Measurements from ENCODE around the gene ZMIZ1. TPM values are rescaled to one million over a fixed set of nuclear protein-coding genes. Genes with fewer than 3 reads are reported as not detected.

Gene ZMIZ1
- total RNA-seq, 1 donor from 2014 or later: 6.3 TPM

GRCh38 chr10:79045566-79046175, 23.1 kb upstream of the ZMIZ1 start:
- no peak for FAIRE-seq
- TF ChIP-seq CTCF (IDR thresholded peaks at IDR 0.05; ENCODE audit: insufficient read depth, low read length, severe bottlenecking): no peak
- no peak for DNase-seq (ENCODE audit: low read depth)
- Histone ChIP-seq H3K36me3 (ENCODE audit: control insufficient read depth, insufficient read depth, low read length) (no peaks in the 10 kb centered on the region), H3K27me3 (ENCODE audit: control insufficient read depth, insufficient read depth, low read length) (no peaks in the 10 kb centered on the region), H3K4me3 (ENCODE audit: low read depth, low read length) (no peak overlapping the region)

- DNase-seq (ENCODE audit: low read depth) (no peak), FAIRE-seq (no peak)
- TF ChIP-seq CTCF (IDR thresholded peaks at IDR 0.05; ENCODE audit: insufficient read depth, low read length, severe bottlenecking): no peak
- H3K4me3 ChIP-seq (ENCODE audit: low read depth, low read length): no peak overlapping the region
- no peaks in the 10 kb centered on the region for H3K27me3 ChIP-seq (ENCODE audit: control insufficient read depth, insufficient read depth, low read length)
- no peaks in the 10 kb centered on the region for H3K36me3 ChIP-seq (ENCODE audit: control insufficient read depth, insufficient read depth, low read length)
Measured at GRCh38 chr10:79046326-79046725, 22.4 kb upstream of the ZMIZ1 start.

- no peak for TF ChIP-seq CTCF (IDR thresholded peaks at IDR 0.05; ENCODE audit: insufficient read depth, low read length, severe bottlenecking)
- no peak for FAIRE-seq
- Histone ChIP-seq H3K27me3 (ENCODE audit: control insufficient read depth, insufficient read depth, low read length) (no peaks in the 10 kb centered on the region), H3K4me3 (ENCODE audit: low read depth, low read length) (no peak overlapping the region), H3K36me3 (ENCODE audit: control insufficient read depth, insufficient read depth, low read length) (no peaks in the 10 kb centered on the region)
- DNase-seq (ENCODE audit: low read depth): no peak
Measured at GRCh38 chr10:79046741-79047583, 21.8 kb upstream of the ZMIZ1 start.

- FAIRE-seq (no peak), DNase-seq (ENCODE audit: low read depth) (no peak)
- no peaks in the 10 kb centered on the region for H3K27me3 ChIP-seq (ENCODE audit: control insufficient read depth, insufficient read depth, low read length)
- no peak overlapping the region for H3K4me3 ChIP-seq (ENCODE audit: low read depth, low read length)
- TF ChIP-seq CTCF (IDR thresholded peaks at IDR 0.05; ENCODE audit: insufficient read depth, low read length, severe bottlenecking): no peak
- no peaks in the 10 kb centered on the region for H3K36me3 ChIP-seq (ENCODE audit: control insufficient read depth, insufficient read depth, low read length)
Measured at GRCh38 chr10:79047584-79047874, 21.2 kb upstream of the ZMIZ1 start.

GRCh38 chr10:79047875-79048638, 20.7 kb upstream of the ZMIZ1 start:
- no peak overlapping the region for H3K4me3 ChIP-seq (ENCODE audit: low read depth, low read length)
- H3K27me3 ChIP-seq (ENCODE audit: control insufficient read depth, insufficient read depth, low read length): no peaks in the 10 kb centered on the region
- TF ChIP-seq CTCF (IDR thresholded peaks at IDR 0.05; ENCODE audit: insufficient read depth, low read length, severe bottlenecking): no peak
- H3K36me3 ChIP-seq (ENCODE audit: control insufficient read depth, insufficient read depth, low read length): no peaks in the 10 kb centered on the region
- DNase-seq (ENCODE audit: low read depth): no peak
- no peak for FAIRE-seq

All from bronchial epithelial cell (primary cell).